ENCODE measurements around the gene C1QTNF8. TPM values are rescaled to one million over a fixed set of nuclear protein-coding genes. Genes with fewer than 3 reads are reported as not detected.

Gene C1QTNF8
- total and polyA plus RNA-seq, 4 donors = not detected

DNA sequence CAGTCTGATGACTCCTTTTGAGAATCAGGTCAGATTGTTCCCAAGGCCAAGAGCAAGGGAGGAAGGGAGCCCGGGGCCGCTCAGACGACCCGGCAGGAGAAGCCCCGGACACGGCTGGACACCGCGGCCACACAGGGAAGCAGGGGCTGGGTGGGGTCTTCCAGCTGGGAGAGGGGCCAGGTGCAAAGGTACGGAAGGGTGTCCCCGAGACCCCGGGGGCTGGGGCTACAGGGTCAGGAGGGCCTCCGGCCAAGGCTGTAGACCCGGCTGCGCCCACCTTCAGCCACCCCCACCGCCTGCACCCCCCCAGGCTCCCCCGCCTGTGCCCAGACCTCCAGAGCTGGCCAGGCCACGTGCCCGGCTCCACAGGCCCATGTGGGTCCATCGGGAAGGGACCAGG lies 21.9 kb upstream of the C1QTNF8 start:
- peaks cover 0 to 3% (median 0%) of the 10 kb centered on the region in 4 donors for H3K27me3 ChIP-seq (ENCODE audit: control insufficient read depth in 4 of 4, insufficient read depth in 4 of 4, low read length in 3 of 4)
- no peak overlapping the region for H3K9ac ChIP-seq (ENCODE audit: low read depth in 1 of 2, low read length in 2 of 2)
- no peak overlapping the region for H3K27ac ChIP-seq (ENCODE audit: low read depth in 1 of 2, low read length in 2 of 2)
- TF ChIP-seq YY1 (IDR thresholded peaks at IDR 0.05) (no peak), NR2F2 (IDR thresholded peaks at IDR 0.05) (no peak), GABPA (IDR thresholded peaks at IDR 0.05 in 1 of 2, conservative IDR thresholded peaks at IDR 0.05 in 1 of 2) (no peak), REST (IDR thresholded peaks at IDR 0.05) (no peak), CTCF (IDR thresholded peaks at IDR 0.05; ENCODE audit: low read depth, low read length, missing input control) (no peak), JUND (IDR thresholded peaks at IDR 0.05) (no peak), TAF1 (conservative IDR thresholded peaks at IDR 0.05) (no peak), ATF3 (IDR thresholded peaks at IDR 0.05) (no peak), HNF4A (conservative IDR thresholded peaks at IDR 0.05) (no peak), FOXA1 (IDR thresholded peaks at IDR 0.05) (no peak), ZBTB33 (IDR thresholded peaks at IDR 0.05) (no peak), EGR1 (IDR thresholded peaks at IDR 0.05; ENCODE audit: low read depth in 2 of 2) (no peak), RAD21 (IDR thresholded peaks at IDR 0.05) (no peak), SP1 (IDR thresholded peaks at IDR 0.05) (no peak), RXRA (IDR thresholded peaks at IDR 0.05) (no peak), HNF4G (IDR thresholded peaks at IDR 0.05) (no peak)
- TF ChIP-seq, protein P1, sequence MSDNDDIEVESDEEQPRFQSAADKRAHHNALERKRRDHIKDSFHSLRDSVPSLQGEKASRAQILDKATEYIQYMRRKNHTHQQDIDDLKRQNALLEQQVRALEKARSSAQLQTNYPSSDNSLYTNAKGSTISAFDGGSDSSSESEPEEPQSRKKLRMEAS (IDR thresholded peaks at IDR 0.05) = no peak
- H3K36me3 ChIP-seq (ENCODE audit: control insufficient read depth in 4 of 4, insufficient read depth in 3 of 4, low read depth in 1 of 4, low read length in 3 of 4) = no peaks in the 10 kb centered on the region
- no peak overlapping the region for H3K4me3 ChIP-seq (ENCODE audit: low read depth in 1 of 3, low read length in 3 of 3)
- 84% methylated on average over 19 of the region's 19 CpGs for WGBS
- H3K4me1 ChIP-seq (ENCODE audit: control insufficient read depth in 4 of 4, insufficient read depth in 4 of 4, low read length in 3 of 4) = no peaks in the 10 kb centered on the region
- no peak for DNase-seq (ENCODE audit: low spot score)
- H3K9me3 ChIP-seq (ENCODE audit: control insufficient read depth in 4 of 4, low read length in 3 of 4) = no peaks in the 10 kb centered on the region

Measured in liver (tissue), 9 donors.